ENCODE results near the gene CACNG5.

CACNG5 gene

DNA sequence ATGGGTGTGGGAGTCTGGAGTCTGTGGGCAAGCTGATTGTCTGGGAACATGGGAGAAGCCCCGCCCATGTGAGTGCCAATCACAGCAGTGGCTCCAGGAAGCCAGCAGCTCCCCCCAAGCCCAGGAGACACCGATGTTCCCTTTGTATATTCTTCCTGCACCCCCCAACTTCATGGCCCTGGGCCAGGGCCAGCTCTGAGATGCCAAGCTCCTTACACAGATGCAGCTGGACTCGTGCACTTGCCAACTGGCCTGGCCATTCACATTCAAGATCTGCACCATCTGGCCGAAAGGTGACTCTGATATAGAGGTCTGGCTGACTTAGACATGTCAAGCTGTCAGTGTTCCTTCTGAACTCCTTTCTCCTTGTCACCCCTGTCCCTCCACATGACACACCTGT, 50.5 kb downstream of the CACNG5 start:
- peak; percentile 43 for ATAC-seq
- no peak for TF ChIP-seq ARNTL (CRISPR knock-in tag; IDR thresholded peaks at IDR 0.05; ENCODE audit: borderline replicate concordance, low read depth)
- TF ChIP-seq ZFP3 (CRISPR knock-in tag; IDR thresholded peaks at IDR 0.05): no peak
- TF ChIP-seq, protein P1, sequence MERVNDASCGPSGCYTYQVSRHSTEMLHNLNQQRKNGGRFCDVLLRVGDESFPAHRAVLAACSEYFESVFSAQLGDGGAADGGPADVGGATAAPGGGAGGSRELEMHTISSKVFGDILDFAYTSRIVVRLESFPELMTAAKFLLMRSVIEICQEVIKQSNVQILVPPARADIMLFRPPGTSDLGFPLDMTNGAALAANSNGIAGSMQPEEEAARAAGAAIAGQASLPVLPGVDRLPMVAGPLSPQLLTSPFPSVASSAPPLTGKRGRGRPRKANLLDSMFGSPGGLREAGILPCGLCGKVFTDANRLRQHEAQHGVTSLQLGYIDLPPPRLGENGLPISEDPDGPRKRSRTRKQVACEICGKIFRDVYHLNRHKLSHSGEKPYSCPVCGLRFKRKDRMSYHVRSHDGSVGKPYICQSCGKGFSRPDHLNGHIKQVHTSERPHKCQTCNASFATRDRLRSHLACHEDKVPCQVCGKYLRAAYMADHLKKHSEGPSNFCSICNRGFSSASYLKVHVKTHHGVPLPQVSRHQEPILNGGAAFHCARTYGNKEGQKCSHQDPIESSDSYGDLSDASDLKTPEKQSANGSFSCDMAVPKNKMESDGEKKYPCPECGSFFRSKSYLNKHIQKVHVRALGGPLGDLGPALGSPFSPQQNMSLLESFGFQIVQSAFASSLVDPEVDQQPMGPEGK (CRISPR knock-in tag; IDR thresholded peaks at IDR 0.05; ENCODE audit: borderline replicate concordance): no peak
- TF ChIP-seq, protein P2, sequence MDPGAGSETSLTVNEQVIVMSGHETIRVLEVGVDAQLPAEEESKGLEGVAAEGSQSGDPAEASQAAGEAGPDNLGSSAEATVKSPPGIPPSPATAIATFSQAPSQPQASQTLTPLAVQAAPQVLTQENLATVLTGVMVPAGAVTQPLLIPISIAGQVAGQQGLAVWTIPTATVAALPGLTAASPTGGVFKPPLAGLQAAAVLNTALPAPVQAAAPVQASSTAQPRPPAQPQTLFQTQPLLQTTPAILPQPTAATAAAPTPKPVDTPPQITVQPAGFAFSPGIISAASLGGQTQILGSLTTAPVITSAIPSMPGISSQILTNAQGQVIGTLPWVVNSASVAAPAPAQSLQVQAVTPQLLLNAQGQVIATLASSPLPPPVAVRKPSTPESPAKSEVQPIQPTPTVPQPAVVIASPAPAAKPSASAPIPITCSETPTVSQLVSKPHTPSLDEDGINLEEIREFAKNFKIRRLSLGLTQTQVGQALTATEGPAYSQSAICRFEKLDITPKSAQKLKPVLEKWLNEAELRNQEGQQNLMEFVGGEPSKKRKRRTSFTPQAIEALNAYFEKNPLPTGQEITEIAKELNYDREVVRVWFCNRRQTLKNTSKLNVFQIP (CRISPR knock-in tag; IDR thresholded peaks at IDR 0.05; ENCODE audit: borderline replicate concordance, low read depth): no peak
- TF ChIP-seq SNAI2 (CRISPR knock-in tag; IDR thresholded peaks at IDR 0.05): no peak
- TF ChIP-seq BACH2 (CRISPR knock-in tag; IDR thresholded peaks at IDR 0.05; ENCODE audit: borderline replicate concordance): no peak
- no peak for TF ChIP-seq GLIS3 (CRISPR knock-in tag; IDR thresholded peaks at IDR 0.05)

DNA sequence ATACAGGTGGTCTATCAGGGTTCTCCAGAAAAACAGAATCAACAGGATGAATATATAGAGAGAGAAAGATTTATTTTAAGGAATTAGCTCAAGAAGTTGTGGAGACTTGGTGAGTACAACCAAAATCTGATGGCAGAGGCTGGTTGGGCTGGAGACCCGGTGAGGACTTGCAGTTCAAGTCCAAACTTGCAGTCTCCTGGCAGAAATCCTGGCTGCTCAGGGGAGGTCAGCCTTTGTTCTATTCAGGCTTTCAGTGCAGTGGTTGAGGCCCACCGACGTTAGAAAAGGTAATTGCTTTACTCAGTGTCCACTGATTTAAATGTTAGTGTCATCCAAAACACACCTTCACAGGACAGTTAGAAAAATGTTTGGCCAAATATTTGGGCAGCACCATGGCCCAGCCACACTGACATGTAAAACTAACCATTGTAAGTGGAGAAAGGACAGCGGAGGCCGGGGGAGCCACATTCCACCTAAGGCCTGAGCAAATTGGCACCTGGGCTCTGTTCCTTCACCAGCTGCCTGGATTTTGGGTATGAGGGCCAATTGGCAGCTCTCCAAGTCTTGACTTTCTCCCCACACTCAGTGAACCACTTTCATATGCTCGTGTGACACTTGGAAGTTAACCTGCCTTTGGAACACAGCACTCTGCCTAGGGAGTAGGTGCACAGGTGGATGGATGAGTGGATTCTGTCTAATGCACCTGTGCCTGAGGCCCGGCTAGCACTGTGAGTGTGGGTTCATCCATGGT, 54.7 kb downstream of the CACNG5 start:
- ATAC-seq: no peak
- TF ChIP-seq SNAI2 (CRISPR knock-in tag; IDR thresholded peaks at IDR 0.05) (no peak), TCF4 (CRISPR knock-in tag; IDR thresholded peaks at IDR 0.05; ENCODE audit: borderline replicate concordance) (no peak), ZNF565 (CRISPR knock-in tag; conservative IDR thresholded peaks at IDR 0.05; ENCODE audit: low read depth) (no peak), OSR1 (CRISPR knock-in tag; IDR thresholded peaks at IDR 0.05) (no peak), CSDC2 (CRISPR knock-in tag; IDR thresholded peaks at IDR 0.05) (no peak), ZC3H10 (CRISPR knock-in tag; IDR thresholded peaks at IDR 0.05) (no peak), ISL1 (CRISPR knock-in tag; IDR thresholded peaks at IDR 0.05) (no peak), ZNF70 (CRISPR knock-in tag; IDR thresholded peaks at IDR 0.05) (no peak), ESRRG (CRISPR knock-in tag; IDR thresholded peaks at IDR 0.05) (no peak), ARNTL (CRISPR knock-in tag; IDR thresholded peaks at IDR 0.05; ENCODE audit: borderline replicate concordance, low read depth) (no peak), PPARA (CRISPR knock-in tag; IDR thresholded peaks at IDR 0.05; ENCODE audit: borderline replicate concordance) (no peak)
- TF ChIP-seq, protein P2 (CRISPR knock-in tag; IDR thresholded peaks at IDR 0.05; ENCODE audit: borderline replicate concordance, low read depth): no peak
- TF ChIP-seq, protein P3, sequence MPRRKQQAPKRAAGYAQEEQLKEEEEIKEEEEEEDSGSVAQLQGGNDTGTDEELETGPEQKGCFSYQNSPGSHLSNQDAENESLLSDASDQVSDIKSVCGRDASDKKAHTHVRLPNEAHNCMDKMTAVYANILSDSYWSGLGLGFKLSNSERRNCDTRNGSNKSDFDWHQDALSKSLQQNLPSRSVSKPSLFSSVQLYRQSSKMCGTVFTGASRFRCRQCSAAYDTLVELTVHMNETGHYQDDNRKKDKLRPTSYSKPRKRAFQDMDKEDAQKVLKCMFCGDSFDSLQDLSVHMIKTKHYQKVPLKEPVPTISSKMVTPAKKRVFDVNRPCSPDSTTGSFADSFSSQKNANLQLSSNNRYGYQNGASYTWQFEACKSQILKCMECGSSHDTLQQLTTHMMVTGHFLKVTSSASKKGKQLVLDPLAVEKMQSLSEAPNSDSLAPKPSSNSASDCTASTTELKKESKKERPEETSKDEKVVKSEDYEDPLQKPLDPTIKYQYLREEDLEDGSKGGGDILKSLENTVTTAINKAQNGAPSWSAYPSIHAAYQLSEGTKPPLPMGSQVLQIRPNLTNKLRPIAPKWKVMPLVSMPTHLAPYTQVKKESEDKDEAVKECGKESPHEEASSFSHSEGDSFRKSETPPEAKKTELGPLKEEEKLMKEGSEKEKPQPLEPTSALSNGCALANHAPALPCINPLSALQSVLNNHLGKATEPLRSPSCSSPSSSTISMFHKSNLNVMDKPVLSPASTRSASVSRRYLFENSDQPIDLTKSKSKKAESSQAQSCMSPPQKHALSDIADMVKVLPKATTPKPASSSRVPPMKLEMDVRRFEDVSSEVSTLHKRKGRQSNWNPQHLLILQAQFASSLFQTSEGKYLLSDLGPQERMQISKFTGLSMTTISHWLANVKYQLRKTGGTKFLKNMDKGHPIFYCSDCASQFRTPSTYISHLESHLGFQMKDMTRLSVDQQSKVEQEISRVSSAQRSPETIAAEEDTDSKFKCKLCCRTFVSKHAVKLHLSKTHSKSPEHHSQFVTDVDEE (CRISPR knock-in tag; IDR thresholded peaks at IDR 0.05): no peak

DNA sequence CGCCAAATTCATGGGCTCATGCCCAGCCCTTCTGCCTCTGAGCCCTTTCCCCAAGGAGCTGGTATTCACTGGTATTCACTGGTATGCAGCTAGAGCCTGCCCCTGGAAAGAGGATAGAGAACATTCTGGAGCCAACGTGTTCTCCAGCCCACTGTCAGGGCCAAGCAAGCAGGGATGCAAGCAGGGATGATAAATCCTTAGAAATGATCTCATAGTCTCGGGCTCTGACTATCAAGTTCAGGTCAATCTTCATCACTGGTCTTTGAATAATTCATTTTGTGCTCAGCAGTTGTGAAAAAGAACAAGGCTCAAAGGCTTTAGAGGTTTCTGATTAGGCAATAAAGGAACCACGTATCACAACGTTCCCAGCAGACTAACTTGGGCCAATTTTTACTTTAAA, 57.3 kb downstream of the CACNG5 start:
- no peak for ATAC-seq
- TF ChIP-seq ISL1 (CRISPR knock-in tag; IDR thresholded peaks at IDR 0.05): no peak
- TF ChIP-seq, protein P3 (CRISPR knock-in tag; IDR thresholded peaks at IDR 0.05): no peak
- TF ChIP-seq PPARA (CRISPR knock-in tag; IDR thresholded peaks at IDR 0.05; ENCODE audit: borderline replicate concordance): no peak
- no peak for TF ChIP-seq ZNF8 (CRISPR knock-in tag; IDR thresholded peaks at IDR 0.05)
- no peak for TF ChIP-seq GLIS3 (CRISPR knock-in tag; IDR thresholded peaks at IDR 0.05)
- TF ChIP-seq TOX (CRISPR knock-in tag; IDR thresholded peaks at IDR 0.05; ENCODE audit: borderline replicate concordance): no peak
- TF ChIP-seq BACH2 (CRISPR knock-in tag; IDR thresholded peaks at IDR 0.05; ENCODE audit: borderline replicate concordance): no peak
- TF ChIP-seq, protein P4, sequence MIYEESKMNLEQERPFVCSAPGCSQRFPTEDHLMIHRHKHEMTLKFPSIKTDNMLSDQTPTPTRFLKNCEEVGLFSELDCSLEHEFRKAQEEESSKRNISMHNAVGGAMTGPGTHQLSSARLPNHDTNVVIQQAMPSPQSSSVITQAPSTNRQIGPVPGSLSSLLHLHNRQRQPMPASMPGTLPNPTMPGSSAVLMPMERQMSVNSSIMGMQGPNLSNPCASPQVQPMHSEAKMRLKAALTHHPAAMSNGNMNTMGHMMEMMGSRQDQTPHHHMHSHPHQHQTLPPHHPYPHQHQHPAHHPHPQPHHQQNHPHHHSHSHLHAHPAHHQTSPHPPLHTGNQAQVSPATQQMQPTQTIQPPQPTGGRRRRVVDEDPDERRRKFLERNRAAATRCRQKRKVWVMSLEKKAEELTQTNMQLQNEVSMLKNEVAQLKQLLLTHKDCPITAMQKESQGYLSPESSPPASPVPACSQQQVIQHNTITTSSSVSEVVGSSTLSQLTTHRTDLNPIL (CRISPR knock-in tag; IDR thresholded peaks at IDR 0.05; ENCODE audit: low read depth): no peak
- no peak for TF ChIP-seq ZFP3 (CRISPR knock-in tag; IDR thresholded peaks at IDR 0.05)
- no peak for TF ChIP-seq ZNF70 (CRISPR knock-in tag; IDR thresholded peaks at IDR 0.05)
- no peak for TF ChIP-seq ZNF565 (CRISPR knock-in tag; conservative IDR thresholded peaks at IDR 0.05; ENCODE audit: low read depth)
- TF ChIP-seq, protein P5, sequence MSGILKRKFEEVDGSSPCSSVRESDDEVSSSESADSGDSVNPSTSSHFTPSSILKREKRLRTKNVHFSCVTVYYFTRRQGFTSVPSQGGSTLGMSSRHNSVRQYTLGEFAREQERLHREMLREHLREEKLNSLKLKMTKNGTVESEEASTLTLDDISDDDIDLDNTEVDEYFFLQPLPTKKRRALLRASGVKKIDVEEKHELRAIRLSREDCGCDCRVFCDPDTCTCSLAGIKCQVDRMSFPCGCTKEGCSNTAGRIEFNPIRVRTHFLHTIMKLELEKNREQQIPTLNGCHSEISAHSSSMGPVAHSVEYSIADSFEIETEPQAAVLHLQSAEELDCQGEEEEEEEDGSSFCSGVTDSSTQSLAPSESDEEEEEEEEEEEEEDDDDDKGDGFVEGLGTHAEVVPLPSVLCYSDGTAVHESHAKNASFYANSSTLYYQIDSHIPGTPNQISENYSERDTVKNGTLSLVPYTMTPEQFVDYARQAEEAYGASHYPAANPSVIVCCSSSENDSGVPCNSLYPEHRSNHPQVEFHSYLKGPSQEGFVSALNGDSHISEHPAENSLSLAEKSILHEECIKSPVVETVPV (CRISPR knock-in tag; IDR thresholded peaks at IDR 0.05): no peak

All from SK-N-SH treated with all-trans-retinoic acid at 6 μM for 48 hours (cell line).